ENCODE measurements around the gene PTGDR. TPM values are rescaled to one million over a fixed set of nuclear protein-coding genes. Genes with fewer than 3 reads are reported as not detected.

The PTGDR gene
- total and polyA plus RNA-seq, 12 donors, result 0.17 to 1.9 (median 0.47) TPM

DNA sequence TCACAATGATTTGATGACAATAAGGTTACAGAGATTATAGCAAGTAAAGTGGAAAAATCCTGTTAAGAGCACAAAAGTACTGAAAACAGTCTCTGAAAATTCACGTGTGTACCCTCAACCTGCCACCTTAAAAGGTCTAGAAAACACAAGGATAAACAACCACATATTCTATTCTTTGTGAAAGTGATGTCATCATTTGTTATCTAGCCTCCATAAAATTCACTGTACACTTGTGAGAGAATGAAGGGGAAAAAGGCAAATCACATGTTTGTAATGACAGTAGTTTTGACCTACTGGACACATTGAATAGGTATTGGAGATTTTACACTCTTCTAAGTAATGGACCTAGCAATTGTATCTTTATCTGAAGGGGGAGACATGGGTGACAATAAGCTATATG lies 4.0 kb downstream of the PTGDR start:
- intact Hi-C loops (cut with DNase I), result loop anchor here in 1 of 10 donors (10.0 kb wide), 1 partner anchor 277 kb away; no protein-coding TSS in a partner anchor
- ATAC-seq (no peak), DNase-seq (no peak)
- Histone ChIP-seq H3K36me3 (peaks cover 0 to 7% (median 0%) of the 10 kb centered on the region in 9 donors), H3K9me3 (no peaks in the 10 kb centered on the region), H3K27me3 (peaks cover 0 to 44% (median 17%) of the 10 kb centered on the region in 7 donors), H3K4me1 (peaks cover 0 to 34% (median 22%) of the 10 kb centered on the region in 9 donors), H3K27ac (no peak overlapping the region), H3K4me3 (peak overlapping the region in 2 of 10 donors; percentile 63 to 68)
- 86 to 90% methylated on average over 1 of the region's 1 CpG for WGBS, 2 donors
- TF ChIP-seq, protein P1, sequence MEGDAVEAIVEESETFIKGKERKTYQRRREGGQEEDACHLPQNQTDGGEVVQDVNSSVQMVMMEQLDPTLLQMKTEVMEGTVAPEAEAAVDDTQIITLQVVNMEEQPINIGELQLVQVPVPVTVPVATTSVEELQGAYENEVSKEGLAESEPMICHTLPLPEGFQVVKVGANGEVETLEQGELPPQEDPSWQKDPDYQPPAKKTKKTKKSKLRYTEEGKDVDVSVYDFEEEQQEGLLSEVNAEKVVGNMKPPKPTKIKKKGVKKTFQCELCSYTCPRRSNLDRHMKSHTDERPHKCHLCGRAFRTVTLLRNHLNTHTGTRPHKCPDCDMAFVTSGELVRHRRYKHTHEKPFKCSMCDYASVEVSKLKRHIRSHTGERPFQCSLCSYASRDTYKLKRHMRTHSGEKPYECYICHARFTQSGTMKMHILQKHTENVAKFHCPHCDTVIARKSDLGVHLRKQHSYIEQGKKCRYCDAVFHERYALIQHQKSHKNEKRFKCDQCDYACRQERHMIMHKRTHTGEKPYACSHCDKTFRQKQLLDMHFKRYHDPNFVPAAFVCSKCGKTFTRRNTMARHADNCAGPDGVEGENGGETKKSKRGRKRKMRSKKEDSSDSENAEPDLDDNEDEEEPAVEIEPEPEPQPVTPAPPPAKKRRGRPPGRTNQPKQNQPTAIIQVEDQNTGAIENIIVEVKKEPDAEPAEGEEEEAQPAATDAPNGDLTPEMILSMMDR (IDR thresholded peaks at IDR 0.05), result no peak

DNA sequence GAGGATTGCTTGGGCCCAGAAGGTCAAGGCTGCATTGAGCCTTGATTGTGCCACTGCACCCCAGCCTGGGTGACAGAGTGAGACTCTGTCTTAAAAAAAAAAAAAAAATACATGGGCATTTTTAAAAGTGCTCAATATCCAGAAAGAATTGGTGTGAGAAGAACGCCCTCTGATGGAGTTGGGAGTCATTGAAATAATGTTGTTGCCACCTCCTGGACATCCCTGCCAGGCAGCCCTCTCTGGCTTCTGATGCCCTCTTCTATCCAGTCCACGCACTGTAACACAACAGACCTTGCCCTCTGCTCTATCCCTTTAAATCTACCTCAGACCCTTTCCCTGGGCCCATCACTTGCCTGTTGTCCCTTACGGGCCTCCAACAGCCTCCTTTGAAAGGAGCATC lies 4.9 kb downstream of the PTGDR start:
- TF ChIP-seq, protein P1 (IDR thresholded peaks at IDR 0.05), result peak in 2 of 9 donors; percentile 19 to 32
- no peak for DNase-seq
- ATAC-seq, result no peak
- Histone ChIP-seq H3K4me3 (no peak overlapping the region), H3K9me3 (no peaks in the 10 kb centered on the region), H3K27ac (no peak overlapping the region), H3K27me3 (peaks cover 0 to 35% (median 12%) of the 10 kb centered on the region in 7 donors), H3K36me3 (peaks cover 0 to 7% (median 0%) of the 10 kb centered on the region in 9 donors), H3K4me1 (peaks cover 0 to 26% (median 15%) of the 10 kb centered on the region in 9 donors)
- 64 to 71% methylated on average over 3 of the region's 3 CpGs for WGBS, 2 donors
- intact Hi-C loops (cut with DNase I), result loop anchor here in 1 of 10 donors (10.0 kb wide), 1 partner anchor 278 kb away; no protein-coding TSS in a partner anchor

DNA sequence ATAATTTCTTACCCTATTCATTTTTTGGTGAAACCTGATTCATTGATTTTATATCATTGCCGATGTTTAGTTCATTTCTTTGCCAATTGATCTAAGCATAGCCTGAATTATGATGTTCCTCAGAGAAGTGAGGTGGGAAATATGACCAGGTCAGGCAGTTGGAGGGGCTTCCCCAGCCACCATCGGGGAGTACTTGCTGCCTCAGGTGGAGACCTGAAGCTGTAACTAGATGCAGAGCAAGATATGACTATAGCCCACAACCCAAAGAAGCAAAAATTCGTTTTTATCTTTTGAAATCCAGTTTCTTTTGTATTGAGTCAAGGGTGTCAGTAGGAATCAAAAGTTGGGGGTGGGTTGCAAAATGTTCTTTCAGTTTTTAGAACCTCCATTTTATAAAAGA lies 7.9 kb downstream of the PTGDR start:
- Histone ChIP-seq H3K27ac (no peak overlapping the region), H3K4me3 (no peak overlapping the region), H3K4me1 (peaks cover 0 to 26% (median 5%) of the 10 kb centered on the region in 9 donors), H3K36me3 (peaks cover 0 to 7% (median 0%) of the 10 kb centered on the region in 9 donors), H3K27me3 (peaks cover 0 to 7% (median 0%) of the 10 kb centered on the region in 7 donors), H3K9me3 (no peaks in the 10 kb centered on the region)
- DNase-seq, result no peak
- WGBS, 2 donors, result 56 to 65% methylated on average over 3 of the region's 3 CpGs
- TF ChIP-seq, protein P1 (IDR thresholded peaks at IDR 0.05), result no peak
- no peak for ATAC-seq
- intact Hi-C loops (cut with DNase I), result loop anchor here in 1 of 10 donors (10.0 kb wide), 1 partner anchor 281 kb away; no protein-coding TSS in a partner anchor

DNA sequence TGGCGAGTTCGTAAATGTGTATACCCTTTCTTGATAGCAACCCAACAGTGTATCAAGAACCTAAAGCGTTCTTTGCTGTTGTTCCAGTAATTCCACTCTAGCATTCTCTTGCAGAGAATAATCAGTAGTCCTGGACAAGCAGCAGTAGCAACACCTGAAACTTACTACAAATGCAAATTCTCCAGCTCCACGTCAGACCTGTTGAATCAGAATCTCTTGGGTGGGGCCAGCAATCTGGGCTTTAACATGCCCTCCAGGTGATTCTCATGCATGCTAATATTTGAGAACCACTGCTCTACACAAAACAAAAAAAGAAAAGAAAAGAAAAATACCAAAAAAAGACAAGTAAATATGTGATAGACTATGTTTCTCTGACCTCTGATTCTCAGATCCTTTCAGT lies 10.1 kb downstream of the PTGDR start:
- 80 to 83% methylated on average over 4 of the region's 4 CpGs for WGBS, 2 donors
- intact Hi-C loops (cut with DNase I), result loop anchor here in 1 of 10 donors (10.0 kb wide), 1 partner anchor 283 kb away; no protein-coding TSS in a partner anchor
- Histone ChIP-seq H3K9me3 (no peaks in the 10 kb centered on the region), H3K4me3 (no peak overlapping the region), H3K36me3 (peaks cover 0 to 7% (median 0%) of the 10 kb centered on the region in 9 donors), H3K4me1 (peaks cover 0 to 30% (median 5%) of the 10 kb centered on the region in 9 donors), H3K27ac (no peak overlapping the region), H3K27me3 (no peaks in the 10 kb centered on the region)
- DNase-seq, result no peak
- TF ChIP-seq, protein P1 (IDR thresholded peaks at IDR 0.05), result no peak
- ATAC-seq, result no peak
